Lower leg skin (tissue), 4 donors: ENCODE measurements around the gene ST6GAL1. TPM values are rescaled to one million over a fixed set of nuclear protein-coding genes. Genes with fewer than 3 reads are reported as not detected.
A peak's percentile ranks its signal among the peaks of the same experiment; 100 is the strongest.

Experiments
- DNase-seq, 2 donors: peaks; one replicate each; pipeline ENCODE4 v3.0.0-alpha.2; 2019; ENCODE audit warnings: low spot score in 2 of 2
- H3K4me3 ChIP-seq: fragments of 200-600 bp; sonication (generic); 2 replicates; pipeline ENCODE4 v1.5.1; 2017; ENCODE audit warnings: mild to moderate bottlenecking, low read depth; ENCODE audit not compliant: poor library complexity, severe bottlenecking
- POLR2A ChIP-seq, 2 donors: fragments of 450-650 bp; IDR thresholded peaks; one replicate each; pipeline ENCODE4 v1.6.1; 2016 to 2017; ENCODE audit warnings: antibody characterized with exemption in 2 of 2, mild to moderate bottlenecking in 1 of 2, moderate library complexity in 1 of 2
- WGBS, 2 donors: methylation state at CpG; one replicate each; pipeline ENCODE4 v1.1.5; 2018; 5-methylcytosine and 5-hydroxymethylcytosine counted together
- intact Hi-C: fragments of 100-400 bp; cut with DNase I; formaldehyde crosslinking; loops from one replicate; pipeline ENCODE4 v1.15.0; 2023; ENCODE audit warnings: low total_unique reads
- total RNA-seq, 4 donors: library from RNA; depleted of rRNA; stranded (reverse); fragments of >200 nt; gene quantifications; one replicate each; pipeline ENCODE4 v1.1.0, GENCODE V29; 2016
- TF ChIP-seq, protein P1 (sequence below), 3 donors: fragments of 450-650 bp; IDR thresholded peaks; one replicate each; pipeline ENCODE4 v1.5.1; 2016; ENCODE audit warnings: antibody characterized with exemption in 3 of 3, mild to moderate bottlenecking in 3 of 3, moderate library complexity in 2 of 3

The ST6GAL1 gene
- total RNA-seq, 4 donors from 2014 or later: 12.8 to 44.5 (median 25.2) TPM

DNA sequence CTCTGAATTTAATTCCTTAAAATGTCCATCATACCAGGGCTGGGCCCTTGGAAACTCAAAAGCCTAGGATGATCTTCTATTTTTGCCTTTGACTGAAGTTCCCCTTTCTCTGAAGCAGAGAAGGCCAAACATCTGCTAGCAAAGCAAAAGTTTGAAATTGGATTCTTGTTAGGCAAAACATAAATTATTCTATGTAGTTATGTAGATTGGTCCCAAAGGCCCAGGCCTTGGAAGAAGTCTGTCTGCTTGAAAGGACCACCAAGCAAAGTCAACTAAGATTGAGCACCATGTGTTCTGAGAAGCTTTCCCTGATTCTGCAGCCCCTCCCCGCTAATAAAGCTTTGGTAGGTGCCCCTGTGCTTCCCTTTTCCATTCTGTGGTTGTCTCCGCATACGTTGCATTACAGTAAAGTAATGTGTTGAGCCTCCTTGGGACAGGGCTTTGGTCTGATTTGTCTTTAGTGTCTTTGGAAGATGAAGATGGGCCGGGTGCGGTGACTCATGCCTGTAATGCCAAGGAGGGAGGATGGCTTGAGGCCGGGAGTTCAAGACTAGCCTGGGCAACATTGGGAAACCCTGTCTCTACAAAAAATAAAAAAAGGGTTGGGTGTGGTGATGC, 152.5 kb downstream of the ST6GAL1 start:
- intact Hi-C loops: no loop called here

DNA sequence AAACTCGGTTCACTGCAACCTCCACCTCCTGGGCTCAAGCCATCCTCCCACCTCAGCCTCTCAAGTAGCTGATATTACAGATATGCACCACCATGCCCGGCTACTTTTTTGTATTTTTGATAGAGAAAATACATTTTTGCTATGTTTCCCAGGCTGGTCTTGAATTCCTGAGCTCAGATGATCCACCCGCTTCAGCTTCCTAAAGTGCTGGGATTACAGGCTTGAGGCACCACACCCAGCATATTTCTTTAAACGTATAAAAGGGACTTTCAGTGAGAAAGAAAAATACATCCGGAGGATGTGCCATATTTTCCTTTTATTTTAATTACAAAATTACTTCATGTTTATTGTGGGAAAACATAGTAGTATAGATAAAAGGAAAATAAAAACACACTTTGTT, 153.8 kb downstream of the ST6GAL1 start:
- no peak for TF ChIP-seq POLR2A (IDR thresholded peaks at IDR 0.05)
- TF ChIP-seq, protein P1, sequence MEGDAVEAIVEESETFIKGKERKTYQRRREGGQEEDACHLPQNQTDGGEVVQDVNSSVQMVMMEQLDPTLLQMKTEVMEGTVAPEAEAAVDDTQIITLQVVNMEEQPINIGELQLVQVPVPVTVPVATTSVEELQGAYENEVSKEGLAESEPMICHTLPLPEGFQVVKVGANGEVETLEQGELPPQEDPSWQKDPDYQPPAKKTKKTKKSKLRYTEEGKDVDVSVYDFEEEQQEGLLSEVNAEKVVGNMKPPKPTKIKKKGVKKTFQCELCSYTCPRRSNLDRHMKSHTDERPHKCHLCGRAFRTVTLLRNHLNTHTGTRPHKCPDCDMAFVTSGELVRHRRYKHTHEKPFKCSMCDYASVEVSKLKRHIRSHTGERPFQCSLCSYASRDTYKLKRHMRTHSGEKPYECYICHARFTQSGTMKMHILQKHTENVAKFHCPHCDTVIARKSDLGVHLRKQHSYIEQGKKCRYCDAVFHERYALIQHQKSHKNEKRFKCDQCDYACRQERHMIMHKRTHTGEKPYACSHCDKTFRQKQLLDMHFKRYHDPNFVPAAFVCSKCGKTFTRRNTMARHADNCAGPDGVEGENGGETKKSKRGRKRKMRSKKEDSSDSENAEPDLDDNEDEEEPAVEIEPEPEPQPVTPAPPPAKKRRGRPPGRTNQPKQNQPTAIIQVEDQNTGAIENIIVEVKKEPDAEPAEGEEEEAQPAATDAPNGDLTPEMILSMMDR (IDR thresholded peaks at IDR 0.05): no peak
- 41 to 55% methylated on average over 5 of the region's 5 CpGs for WGBS, 2 donors
- H3K4me3 ChIP-seq: no peak overlapping the region
- intact Hi-C loops: no loop called here
- peak in 1 of 2 donors; percentile 34 for DNase-seq

More for the DNA sequence above, 152.5 kb downstream of the ST6GAL1 start:
- peak in 1 of 2 donors; percentile 56 for DNase-seq
- H3K4me3 ChIP-seq: no peak overlapping the region
- TF ChIP-seq POLR2A (IDR thresholded peaks at IDR 0.05): no peak
- TF ChIP-seq, protein P1 (IDR thresholded peaks at IDR 0.05): no peak
- WGBS, 2 donors: 93 to 94% methylated on average over 6 of the region's 6 CpGs

DNA sequence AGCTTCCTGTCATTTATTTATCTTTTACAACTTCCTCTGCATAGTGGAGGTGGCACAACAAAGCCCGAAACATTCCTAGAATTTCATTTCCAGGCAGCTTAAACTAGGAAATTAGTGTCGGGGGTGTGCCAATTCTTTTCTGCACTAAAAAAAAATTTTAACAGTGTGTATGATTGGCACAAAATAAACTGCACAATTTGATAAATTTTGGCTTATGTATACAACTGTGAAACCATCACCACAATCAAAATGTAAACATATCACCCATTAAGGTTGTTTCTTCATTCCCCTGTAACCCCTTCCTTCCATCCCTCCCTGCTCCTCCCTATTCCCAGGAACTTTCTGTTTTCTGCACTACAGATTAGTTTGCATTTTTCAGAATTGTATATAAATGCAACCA, 154.3 kb downstream of the ST6GAL1 start:
- TF ChIP-seq, protein P1 (IDR thresholded peaks at IDR 0.05): no peak
- no peak for TF ChIP-seq POLR2A (IDR thresholded peaks at IDR 0.05)
- intact Hi-C loops: no loop called here
- DNase-seq: peak in 1 of 2 donors; percentile 2
- no peak overlapping the region for H3K4me3 ChIP-seq
- 32 to 34% methylated on average over 2 of the region's 2 CpGs for WGBS, 2 donors

DNA sequence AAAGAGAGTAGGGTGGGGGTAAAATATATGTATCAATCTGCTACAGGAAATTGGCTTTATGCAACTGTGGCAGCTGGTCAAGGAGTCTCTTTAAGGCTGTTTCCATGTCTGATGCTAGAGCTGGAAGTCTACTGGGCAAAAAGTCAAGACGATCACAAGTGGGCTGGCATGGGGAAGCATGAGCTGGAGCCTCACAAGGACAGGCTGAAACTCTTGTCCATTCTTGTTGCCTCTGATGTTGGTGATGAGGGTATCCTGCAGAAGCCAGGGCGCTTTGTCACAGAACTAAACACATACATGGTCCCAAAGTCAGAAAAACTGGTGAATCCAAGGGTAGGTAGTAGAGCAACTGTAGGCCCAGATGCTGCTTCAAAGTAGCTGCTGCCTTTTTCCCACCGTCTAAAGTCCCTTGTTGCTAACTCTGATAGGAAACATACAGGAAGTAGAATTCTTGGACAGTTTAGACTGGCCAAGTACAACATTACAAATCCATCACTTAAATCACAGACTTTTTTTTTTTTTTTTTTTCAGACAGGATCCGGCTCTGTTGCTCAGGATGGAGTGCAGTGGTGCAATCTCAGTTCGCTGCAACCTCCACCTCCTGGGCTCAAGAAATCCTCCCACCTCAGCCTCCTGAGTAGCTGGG, 154.8 kb downstream of the ST6GAL1 start:
- no peak for TF ChIP-seq POLR2A (IDR thresholded peaks at IDR 0.05)
- TF ChIP-seq, protein P1 (IDR thresholded peaks at IDR 0.05): no peak
- H3K4me3 ChIP-seq: no peak overlapping the region
- intact Hi-C loops: no loop called here
- WGBS, 2 donors: 76 to 80% methylated on average over 5 of the region's 5 CpGs
- DNase-seq: peak in 1 of 2 donors; percentile 23

DNA sequence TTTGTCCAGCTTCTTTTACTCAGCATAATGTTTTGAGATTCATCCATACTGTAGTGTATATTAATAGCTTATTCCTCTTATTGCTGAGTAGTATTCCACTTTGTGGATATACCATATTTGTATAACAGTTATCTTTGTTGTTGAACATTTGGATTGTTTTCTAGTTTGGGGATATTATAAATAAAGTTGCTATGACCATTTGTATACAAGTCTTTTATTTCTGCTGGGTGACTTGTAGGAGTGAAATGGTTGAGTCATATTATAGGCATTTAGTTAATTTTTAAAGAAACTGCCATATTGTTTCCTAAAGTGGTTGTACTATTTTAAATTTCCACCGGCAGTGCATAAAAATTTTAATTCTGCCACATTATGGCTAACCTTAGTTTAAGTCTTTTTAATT, 155.6 kb downstream of the ST6GAL1 start:
- H3K4me3 ChIP-seq: no peak overlapping the region
- intact Hi-C loops: no loop called here
- WGBS, 2 donors: 85 to 88% methylated on average over 1 of the region's 1 CpG
- TF ChIP-seq POLR2A (IDR thresholded peaks at IDR 0.05): no peak
- TF ChIP-seq, protein P1 (IDR thresholded peaks at IDR 0.05): no peak
- no peak for DNase-seq
